ENCODE results near the gene KLF1.

KLF1 gene

GRCh38 chr19:12890787-12891552 is 4.0 kb upstream of the KLF1 start, which contains the start of gene GCDH:
Gene GCDH, plus strand, starts transcription at chr19:12891160. Its CDS starts 145 bp downstream, at chr19:12891305.
- peak; percentile 98 for DNase-seq

GRCh38 chr19:12890299-12890786 is 3.3 kb upstream of the KLF1 start:
- peak; percentile 53 for DNase-seq

- DNase-seq = no peak
These were observed 1.1 kb upstream of the KLF1 start for GRCh38 chr19:12888006-12888603.

- no peak for DNase-seq
These were observed 391 bp downstream of the KLF1 start for GRCh38 chr19:12886651-12886968.

- peak; percentile 63 for DNase-seq
These were observed 1.0 kb downstream of the KLF1 start for GRCh38 chr19:12885749-12886650.

- peak; percentile 95 for DNase-seq
These were observed 1.9 kb downstream of the KLF1 start for GRCh38 chr19:12884926-12885748.

GRCh38 chr19:12884627-12884925 is 2.4 kb downstream of the KLF1 start:
- no peak for DNase-seq

- DNase-seq = no peak
These were observed 2.8 kb downstream of the KLF1 start for GRCh38 chr19:12884202-12884601.

GRCh38 chr19:12882589-12882988 is 4.4 kb downstream of the KLF1 start:
- DNase-seq = no peak

GRCh38 chr19:12881172-12881808 is 5.7 kb downstream of the KLF1 start, which contains the start of gene DNASE2:
Gene DNASE2, minus strand, starts transcription at chr19:12881449. Its CDS starts 74 bp downstream, at chr19:12881375.
- DNase-seq = peak; percentile 98

- DNase-seq = no peak
These were observed 6.3 kb downstream of the KLF1 start for GRCh38 chr19:12880551-12881171.

- DNase-seq = no peak
These were observed 11.9 kb downstream of the KLF1 start for GRCh38 chr19:12875086-12875485.

- no peak for DNase-seq
These were observed 12.9 kb downstream of the KLF1 start for GRCh38 chr19:12873891-12874745.

- no peak for DNase-seq
These were observed 13.8 kb downstream of the KLF1 start for GRCh38 chr19:12872941-12873890.

GRCh38 chr19:12872255-12872654 is 14.7 kb downstream of the KLF1 start:
- DNase-seq = no peak

- no peak for DNase-seq
These were observed 15.3 kb downstream of the KLF1 start for GRCh38 chr19:12871681-12872080.

GRCh38 chr19:12868540-12869112 is 18.4 kb downstream of the KLF1 start:
- DNase-seq = no peak

GRCh38 chr19:12867120-12868099 is 19.6 kb downstream of the KLF1 start:
- no peak for DNase-seq

Measured in NCI-H2171 (cell line).